ENCODE results near the gene GRM8.

The GRM8 gene

DNA sequence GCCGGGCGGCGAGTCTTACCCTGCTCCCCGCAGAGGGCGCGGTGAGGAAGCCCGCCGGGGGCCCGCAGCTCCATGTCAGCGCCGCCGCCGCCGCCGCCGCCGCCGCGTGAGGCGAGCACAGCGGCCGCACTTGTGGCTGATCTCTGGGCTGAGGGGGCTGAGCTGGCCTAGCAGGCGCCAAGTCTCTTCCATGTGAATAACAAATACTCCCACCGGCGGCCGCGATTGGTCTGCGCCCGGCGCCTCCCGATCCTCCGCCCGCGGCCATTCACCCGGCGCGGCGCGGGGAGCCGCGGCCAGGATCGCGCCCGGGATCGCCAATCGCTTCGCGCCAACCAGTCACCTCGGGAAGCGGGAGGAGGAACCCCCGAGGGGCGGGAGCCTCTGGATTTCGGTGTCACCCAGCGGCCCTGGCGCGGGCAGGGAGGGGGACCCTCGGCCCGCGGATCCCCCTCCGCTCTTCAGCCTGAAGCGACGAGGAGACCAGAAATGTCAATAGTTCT, at the start of gene GRM8:
GRM8 (minus strand) TSS at position 164 of the 503 bp plus-strand sequence.
- DNase-seq = peak; percentile 34

DNA sequence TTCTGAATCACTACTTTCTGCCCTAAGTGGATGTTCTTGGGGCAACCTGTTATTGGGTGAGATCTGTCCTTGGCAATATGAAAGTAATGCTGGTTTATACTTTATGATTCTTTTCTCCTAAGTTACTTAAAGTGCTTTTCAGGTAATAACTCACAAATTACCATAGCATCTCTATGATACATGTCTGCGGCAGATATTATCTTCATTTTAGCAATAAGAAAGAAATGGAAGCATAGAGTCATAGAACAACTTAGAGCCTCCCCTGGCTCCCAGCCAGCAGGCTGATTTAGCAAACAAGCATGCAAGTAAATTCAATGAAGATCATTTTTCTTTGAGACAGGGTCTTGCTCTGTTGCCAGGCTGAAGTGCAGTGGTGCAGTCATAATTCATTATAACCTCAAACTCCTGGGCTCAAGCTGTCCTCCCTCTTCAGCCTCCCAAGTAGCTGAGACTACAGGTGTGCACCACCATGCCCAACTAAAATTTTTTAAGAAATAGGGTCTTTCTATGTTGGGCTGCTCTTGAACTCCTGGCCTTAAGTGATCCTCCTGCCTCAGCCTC, 38.1 kb upstream of the GRM8 start:
- DNase-seq = no peak

GRCh38 chr7:127290116-127290655, 37.4 kb upstream of the GRM8 start:
- no peak for DNase-seq

- no peak for DNase-seq
Observed at GRCh38 chr7:127287133-127287532, 34.4 kb upstream of the GRM8 start.

DNA sequence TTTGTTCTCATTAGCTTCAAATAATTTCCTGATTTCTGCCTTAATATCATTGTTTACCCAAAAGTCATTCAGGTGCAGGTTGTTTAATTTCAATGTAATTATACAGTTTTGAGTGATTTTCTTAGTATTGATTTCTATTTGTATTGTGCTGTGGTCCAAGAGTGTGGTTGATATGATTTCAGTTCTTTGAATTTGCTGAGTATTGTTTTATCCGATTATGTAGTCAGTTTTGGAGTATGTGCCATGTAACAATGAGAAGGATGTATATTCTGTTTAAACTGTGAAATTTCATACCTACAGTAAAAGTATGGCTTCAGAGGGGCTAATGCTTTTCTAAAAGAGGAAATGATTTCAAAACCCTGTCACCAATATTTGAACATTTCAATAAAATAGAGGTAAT, 17.4 kb upstream of the GRM8 start:
- DNase-seq = no peak

- DNase-seq = no peak
Observed at GRCh38 chr7:127266047-127266446, 13.3 kb upstream of the GRM8 start.

- DNase-seq = no peak
Observed at GRCh38 chr7:127264219-127264618, 11.5 kb upstream of the GRM8 start.

DNA sequence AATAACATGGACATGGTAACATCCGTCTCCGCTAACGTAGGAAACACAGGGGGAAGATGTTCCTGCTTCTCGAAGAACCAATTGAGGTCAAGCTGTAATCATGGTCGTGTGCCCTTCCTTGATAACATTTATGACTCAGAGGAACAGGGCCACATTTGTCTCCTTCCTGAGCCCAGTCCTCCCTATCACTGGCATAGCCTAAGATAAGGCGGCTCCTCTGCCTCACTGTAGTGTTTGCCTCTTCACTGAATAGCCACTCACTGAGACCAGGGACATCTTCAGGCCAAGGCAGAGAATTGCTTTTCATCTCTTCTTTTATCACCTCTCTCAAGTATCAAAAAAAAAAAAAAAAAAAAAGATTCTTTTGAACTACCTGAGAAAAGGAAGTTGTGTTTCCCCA, 5.4 kb upstream of the GRM8 start:
- no peak for DNase-seq

GRCh38 chr7:127257086-127257485, 4.3 kb upstream of the GRM8 start:
- DNase-seq = no peak

DNA sequence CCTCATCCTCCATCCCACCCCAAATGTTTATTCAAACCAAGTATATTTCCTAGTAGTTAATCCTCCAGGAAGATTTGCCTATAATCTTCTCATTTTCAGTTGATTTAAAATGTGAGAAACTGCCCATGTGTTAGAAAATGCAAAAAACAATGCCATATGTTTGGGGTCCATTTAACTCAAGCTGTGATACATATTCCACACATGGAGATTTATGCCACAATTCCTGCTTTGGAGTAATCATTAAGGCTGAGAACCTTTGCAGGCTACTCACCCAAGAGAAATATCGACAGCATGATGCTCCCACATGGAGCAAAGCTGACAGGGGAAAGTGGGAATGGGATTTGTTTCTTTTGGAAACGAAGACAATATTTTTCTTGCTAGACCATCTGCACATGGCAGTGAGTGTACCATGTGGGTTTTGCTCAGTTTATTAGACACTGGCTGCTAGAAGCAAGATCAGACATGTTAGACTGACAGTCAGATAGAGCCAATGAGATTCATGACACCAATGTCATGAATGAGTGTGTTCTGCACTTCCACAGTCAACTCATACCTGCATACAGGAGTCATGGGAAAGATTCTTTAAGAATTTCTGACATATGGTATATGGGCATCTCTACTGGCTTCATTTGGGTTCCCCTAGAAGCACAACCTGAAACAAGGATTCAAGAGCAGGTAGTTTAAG, 3.4 kb upstream of the GRM8 start:
- no peak for DNase-seq

GRCh38 chr7:127254163-127254684, 1.5 kb upstream of the GRM8 start:
- DNase-seq = no peak

- DNase-seq = peak; percentile 64
Observed at GRCh38 chr7:127253281-127254162, 781 bp upstream of the GRM8 start.

DNA sequence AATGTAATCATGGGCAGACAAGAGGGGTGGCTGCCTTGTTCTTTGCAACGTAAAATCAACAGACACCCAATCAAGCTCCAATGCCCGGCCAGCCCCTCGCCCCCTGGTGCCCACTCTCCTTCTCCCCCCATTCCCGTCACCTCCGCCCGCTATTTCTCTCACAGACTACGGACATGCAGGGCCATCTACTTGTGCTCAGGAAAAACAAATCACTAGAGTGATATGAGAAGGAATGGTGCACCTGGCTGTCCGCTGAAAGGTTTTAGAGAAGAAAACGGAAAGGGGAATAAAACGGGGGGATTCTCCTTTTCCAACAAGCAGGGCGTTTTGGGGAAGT, 396 bp downstream of the GRM8 start:
- DNase-seq = no peak

- DNase-seq = no peak
Observed at GRCh38 chr7:127251465-127252376, 1.0 kb downstream of the GRM8 start.

DNA sequence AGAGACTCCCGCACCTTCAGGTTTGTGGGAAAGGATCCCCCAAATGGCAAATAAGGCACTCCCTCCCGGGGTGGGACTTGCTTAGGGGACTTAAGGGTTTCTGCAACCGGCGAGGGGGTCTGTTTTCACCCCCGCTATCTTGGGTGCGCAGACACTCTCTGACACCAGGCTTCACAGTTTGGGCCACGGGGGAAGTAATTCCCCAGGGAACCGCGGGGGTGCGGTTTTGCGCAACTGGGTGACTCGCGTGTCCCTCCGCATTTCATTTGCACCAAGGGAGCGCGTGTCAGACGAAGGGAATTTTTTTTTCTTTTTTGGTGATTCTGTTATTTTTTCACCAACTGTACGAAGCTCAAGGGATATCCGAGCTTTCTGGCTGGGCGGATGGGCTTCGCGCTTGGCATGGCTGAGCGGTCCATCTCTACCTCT, 1.7 kb downstream of the GRM8 start:
- no peak for DNase-seq

- no peak for DNase-seq
Observed at GRCh38 chr7:127250312-127251035, 2.3 kb downstream of the GRM8 start.

- no peak for DNase-seq
Observed at GRCh38 chr7:127245607-127246006, 7.1 kb downstream of the GRM8 start.

DNA sequence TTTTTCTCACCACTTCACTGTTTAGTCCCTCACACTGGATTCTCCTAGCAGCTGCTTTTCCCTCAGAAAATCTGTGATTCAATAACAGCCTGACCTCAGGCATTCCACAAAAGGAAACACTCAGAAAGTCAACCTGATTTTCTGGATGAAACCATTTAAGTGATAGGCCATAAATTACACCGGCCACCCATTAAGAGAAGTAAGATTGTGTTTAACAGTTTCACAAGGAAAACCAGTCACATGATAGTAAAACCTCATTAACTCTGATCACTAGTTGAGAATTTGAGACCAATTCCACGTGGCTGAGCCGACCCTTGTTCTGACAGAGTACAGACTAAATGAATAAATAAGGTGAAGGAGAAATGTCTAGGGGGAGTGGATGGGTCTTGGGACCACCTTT, 7.7 kb downstream of the GRM8 start:
- DNase-seq = no peak

GRCh38 chr7:127239814-127240213, 12.9 kb downstream of the GRM8 start:
- DNase-seq = no peak

- no peak for DNase-seq
Observed at GRCh38 chr7:127233630-127234029, 19.1 kb downstream of the GRM8 start.

GRCh38 chr7:127231415-127231814, 21.3 kb downstream of the GRM8 start:
- no peak for DNase-seq
